ENCODE measurements around the gene DDX42. TPM values are rescaled to one million over a fixed set of nuclear protein-coding genes. Genes with fewer than 3 reads are reported as not detected.
A peak's percentile ranks its signal among the peaks of the same experiment; 100 is the strongest.

The DDX42 gene
- total and polyA plus RNA-seq, 9 of the 15 experiments (the other 6 are each of a cell fraction or from before 2014, with no cell fraction given), result 16.5 to 149 (median 87.6) TPM

DNA sequence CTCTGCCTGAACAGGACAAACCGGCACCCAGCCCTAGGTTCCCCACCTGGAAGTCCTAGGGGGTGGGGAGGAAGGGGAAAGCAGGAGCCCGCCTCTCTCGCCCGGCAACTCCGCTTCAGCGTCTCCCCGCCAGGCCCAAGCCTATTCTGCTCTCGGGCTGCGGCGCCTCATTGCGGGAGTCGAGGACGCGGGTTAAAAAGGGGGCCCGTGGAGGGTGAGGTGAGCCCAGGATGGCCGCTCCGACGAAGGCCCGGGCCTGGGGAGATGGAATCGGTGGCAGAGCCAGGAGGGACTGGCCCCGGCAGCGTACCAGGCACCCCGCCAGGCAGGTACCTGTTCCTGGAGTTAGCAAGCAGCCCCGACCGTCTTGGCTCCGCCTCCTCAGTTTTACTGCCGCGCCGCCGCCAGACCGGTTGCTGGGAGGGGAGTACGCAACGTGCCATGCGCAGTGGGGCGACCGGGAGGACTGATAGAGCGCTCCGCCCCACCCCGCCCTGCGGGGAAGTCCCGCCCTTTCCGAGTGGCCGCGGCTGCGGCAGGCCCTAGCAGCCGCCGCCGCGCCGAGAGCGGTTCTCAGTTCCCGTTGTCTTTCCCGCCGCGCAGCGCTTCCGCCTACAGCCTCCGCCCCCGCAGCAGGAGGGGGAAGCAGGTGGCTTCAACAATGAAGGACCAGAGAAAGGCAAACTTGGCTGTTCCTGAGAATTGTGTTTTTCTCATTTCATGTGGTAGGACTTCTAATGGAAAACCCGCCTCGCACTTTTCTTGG is 32.4 kb upstream of the DDX42 start, which contains the start of gene STRADA:
TSS of gene STRADA (minus strand) at position 392 of the 766 bp plus-strand sequence. CDS start 13,430 bp downstream, outside the sequence.
- peak within 1 kb of the TSS; percentile 86 to 99 for H3K9ac ChIP-seq (ENCODE audit: insufficient read depth in 1 of 2, low read depth in 2 of 2, low read length in 2 of 2)
- DNase-seq (ENCODE audit: extremely low read depth in 1 of 4, low spot score in 3 of 4), result peak; percentile 97 to 99 (median 98)
- BruUV-seq (replicated peaks), result no TSS peak
- ChIA-PET POLR2A (interaction anchor here (0.6 to 2.6 kb wide), 17 partner anchors 8 to 1035 kb away, joined by 3 to 33 read pairs (median 4); partner anchors contain the start of genes CCDC47 and DDX42), CTCF (ENCODE audit: low intra/inter-chr PET ratio) (no interaction called here)
- under 1% methylated on average over 36 of the region's 61 CpGs for WGBS (ENCODE audit: insufficient coverage, low coverage, missing lambda C conversion rate)
- peak; percentile 94 for FAIRE-seq
- no peaks in the 10 kb centered on the region for H4K20me1 ChIP-seq (replicated peaks; ENCODE audit: control insufficient read depth, insufficient read depth, low read length)
- H3K9me3 ChIP-seq (replicated peaks; ENCODE audit: control insufficient read depth, insufficient read depth, low read depth, low read length), result no peaks in the 10 kb centered on the region
- H2AFZ ChIP-seq (ENCODE audit: low read depth, low read length), result peak within 1 kb of the TSS; percentile 90
- no peaks in the 10 kb centered on the region for H3K27me3 ChIP-seq (ENCODE audit: control insufficient read depth in 2 of 2, insufficient read depth in 2 of 2, low read length in 2 of 2)
- intact Hi-C loops (cut with micrococcal nuclease), result loop anchor here (2.0 kb wide), 1 partner anchor 29 kb away; no protein-coding TSS in a partner anchor
- ATAC-seq, result peak; percentile 96
- in situ Hi-C loops (cut with MboI), result no loop called here
- peaks cover 11% of the 10 kb centered on the region for H3K79me2 ChIP-seq (ENCODE audit: control insufficient read depth, insufficient read depth, low read length)
- no peaks in the 10 kb centered on the region for H3K9me1 ChIP-seq (ENCODE audit: control insufficient read depth, insufficient read depth, low read length)
- H3K4me2 ChIP-seq (ENCODE audit: insufficient read depth, low read length), result peak within 1 kb of the TSS; percentile 91
- peak within 1 kb of the TSS; percentile 87 for H3K27ac ChIP-seq (ENCODE audit: extremely low read depth, low read depth, low read length)
- H3K4me3 ChIP-seq, result peak within 1 kb of the TSS; percentile 84
- H3K4me1 ChIP-seq (replicated peaks in 1 of 2; ENCODE audit: control insufficient read depth in 2 of 2, insufficient read depth in 2 of 2, low read length in 2 of 2), result peaks cover 4 to 18% of the 10 kb centered on the region in 2 experiments; a peak in 3 of 5 replicates
- H3K36me3 ChIP-seq (ENCODE audit: control insufficient read depth, insufficient read depth, low read length), result peaks cover 21% of the 10 kb centered on the region
- TF ChIP-seq NONO (IDR thresholded peaks at IDR 0.05; ENCODE audit: low read depth in 2 of 2, low read length in 1 of 2), result no peak
- TF ChIP-seq ZNF57 (CRISPR knock-in tag; IDR thresholded peaks at IDR 0.05), result no peak
- TF ChIP-seq, protein P1, sequence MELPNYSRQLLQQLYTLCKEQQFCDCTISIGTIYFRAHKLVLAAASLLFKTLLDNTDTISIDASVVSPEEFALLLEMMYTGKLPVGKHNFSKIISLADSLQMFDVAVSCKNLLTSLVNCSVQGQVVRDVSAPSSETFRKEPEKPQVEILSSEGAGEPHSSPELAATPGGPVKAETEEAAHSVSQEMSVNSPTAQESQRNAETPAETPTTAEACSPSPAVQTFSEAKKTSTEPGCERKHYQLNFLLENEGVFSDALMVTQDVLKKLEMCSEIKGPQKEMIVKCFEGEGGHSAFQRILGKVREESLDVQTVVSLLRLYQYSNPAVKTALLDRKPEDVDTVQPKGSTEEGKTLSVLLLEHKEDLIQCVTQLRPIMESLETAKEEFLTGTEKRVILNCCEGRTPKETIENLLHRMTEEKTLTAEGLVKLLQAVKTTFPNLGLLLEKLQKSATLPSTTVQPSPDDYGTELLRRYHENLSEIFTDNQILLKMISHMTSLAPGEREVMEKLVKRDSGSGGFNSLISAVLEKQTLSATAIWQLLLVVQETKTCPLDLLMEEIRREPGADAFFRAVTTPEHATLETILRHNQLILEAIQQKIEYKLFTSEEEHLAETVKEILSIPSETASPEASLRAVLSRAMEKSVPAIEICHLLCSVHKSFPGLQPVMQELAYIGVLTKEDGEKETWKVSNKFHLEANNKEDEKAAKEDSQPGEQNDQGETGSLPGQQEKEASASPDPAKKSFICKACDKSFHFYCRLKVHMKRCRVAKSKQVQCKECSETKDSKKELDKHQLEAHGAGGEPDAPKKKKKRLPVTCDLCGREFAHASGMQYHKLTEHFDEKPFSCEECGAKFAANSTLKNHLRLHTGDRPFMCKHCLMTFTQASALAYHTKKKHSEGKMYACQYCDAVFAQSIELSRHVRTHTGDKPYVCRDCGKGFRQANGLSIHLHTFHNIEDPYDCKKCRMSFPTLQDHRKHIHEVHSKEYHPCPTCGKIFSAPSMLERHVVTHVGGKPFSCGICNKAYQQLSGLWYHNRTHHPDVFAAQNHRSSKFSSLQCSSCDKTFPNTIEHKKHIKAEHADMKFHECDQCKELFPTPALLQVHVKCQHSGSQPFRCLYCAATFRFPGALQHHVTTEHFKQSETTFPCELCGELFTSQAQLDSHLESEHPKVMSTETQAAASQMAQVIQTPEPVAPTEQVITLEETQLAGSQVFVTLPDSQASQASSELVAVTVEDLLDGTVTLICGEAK (IDR thresholded peaks at IDR 0.05), result peak; percentile 58; the same call in 1 of the 2 replicates
- TF ChIP-seq, protein P1 (CRISPR knock-in tag; IDR thresholded peaks at IDR 0.05), result no peak
- no peak for TF ChIP-seq PRDM10 (IDR thresholded peaks at IDR 0.05; ENCODE audit: partially characterized antibody)
- 0 out of 2 replicates have a peak, but pooled peaks have one; percentile 7 for TF ChIP-seq NR2C1 (IDR thresholded peaks at IDR 0.05)
- no peak for TF ChIP-seq NR2C1 (tag; IDR thresholded peaks at IDR 0.05)
